ENCODE results near the gene PPP1CB.

DNA sequence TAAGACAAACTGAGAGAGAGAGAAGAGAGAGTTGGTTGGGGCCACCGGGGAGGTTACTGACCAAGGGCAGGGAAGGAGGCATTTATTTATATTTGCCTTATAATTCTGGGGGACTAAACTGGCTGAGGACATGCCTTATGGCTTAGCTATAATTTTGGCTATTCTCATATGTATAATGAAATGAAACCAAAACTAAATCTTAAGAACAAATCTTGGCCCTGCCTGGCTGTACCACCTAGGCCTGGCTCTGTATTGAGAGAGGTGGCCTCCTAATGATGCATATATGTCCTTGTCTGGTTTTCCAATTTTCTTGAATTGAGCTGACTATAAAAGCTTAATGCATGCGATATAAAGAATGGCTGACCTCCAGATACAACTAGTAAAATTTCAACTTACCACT, 3.5 kb upstream of the PPP1CB start:
- TF ChIP-seq TARDBP (IDR thresholded peaks at IDR 0.05): no peak
- no peak for TF ChIP-seq BHLHE40 (IDR thresholded peaks at IDR 0.05; ENCODE audit: borderline replicate concordance)
- TF ChIP-seq FOXK2 (IDR thresholded peaks at IDR 0.05): no peak
